HepG2 (cell line): Measurements from ENCODE around the gene CAP2. TPM values are rescaled to one million over a fixed set of nuclear protein-coding genes. Genes with fewer than 3 reads are reported as not detected.

Experiments used
- ATAC-seq: fragments of 200-7000 bp; cut with Tn5 transposase; 3 replicates; pipeline ENCODE4 v1.9.1; 2020; ENCODE audit warnings: mild to moderate bottlenecking, moderate library complexity
- BruUV-seq: library from RNA; stranded (reverse); fragments of 400-500 nt; replicated peaks from 2 replicates; lab custom pipeline; 2021; lab: Mats Ljungman, UMichigan
- CTCF ChIA-PET: fragments of 300-600 bp; formaldehyde crosslinking; extraction: SDS; loops from one replicate; lab custom pipeline; 2021; ENCODE audit warnings: low total read pairs, inconsistent platforms, low intra/inter-chr PET ratio; lab: Yijun Ruan, JAX
- POLR2A ChIA-PET: fragments of 350-600 bp; sonication (Branson Sonifier 250); formaldehyde crosslinking; loops from one replicate; lab custom pipeline; 2020; ENCODE audit warnings: antibody characterized with exemption, inconsistent platforms; lab: Yijun Ruan, JAX
- DNase-seq: peaks from one replicate; pipeline ENCODE4 v3.0.0-alpha.2; 2015; ENCODE audit warnings: low spot score
- FAIRE-seq: peaks from 3 replicates; lab custom pipeline; 2011; peaks lifted over from hg19 to GRCh38; lab: Jason Lieb, UNC
- H2AFZ ChIP-seq: one replicate; pipeline ENCODE4 v1.6.1; 2011; ENCODE audit warnings: low read length, inconsistent platforms
- H3K27ac ChIP-seq: fragments of 300-600 bp; 3 replicates; pipeline ENCODE4 v1.8.0; 2011; ENCODE audit warnings: mixed run types, mild to moderate bottlenecking, mixed read lengths, low read length, inconsistent platforms; ENCODE audit not compliant: insufficient read depth; ENCODE audit errors: extremely low read length
- H3K27me3 ChIP-seq, 2 experiments: fragments of 200-600 bp in 1 of 2; 2 replicates in 1 of 2; 3 replicates in 1 of 2; pipeline versions ENCODE4 v1.6.0 to v1.8.0; 2011; ENCODE audit warnings: low read length in 2 of 2, mild to moderate bottlenecking in 2 of 2, moderate library complexity in 2 of 2, inconsistent platforms in 1 of 2; ENCODE audit not compliant: insufficient read depth in 2 of 2, control insufficient read depth in 1 of 2
- H3K36me3 ChIP-seq, 2 experiments: fragments of 200-600 bp in 1 of 2; replicated peaks in 1 of 2; 2 replicates in 1 of 2; 3 replicates in 1 of 2; pipeline versions ENCODE4 v1.5.1 to v1.8.0; 2011; ENCODE audit warnings: low read length in 2 of 2, inconsistent platforms in 1 of 2; ENCODE audit not compliant: insufficient read depth in 2 of 2, control insufficient read depth in 1 of 2
- H3K4me1 ChIP-seq: 2 replicates; pipeline ENCODE4 v1.5.1; 2012; ENCODE audit warnings: low read length, inconsistent platforms; ENCODE audit not compliant: insufficient read depth
- H3K4me2 ChIP-seq: 2 replicates; pipeline ENCODE4 v1.6.0; 2011; ENCODE audit warnings: low read depth, low read length, inconsistent platforms
- H3K4me3 ChIP-seq, 3 experiments: fragments of 200-600 bp in 1 of 3; sonication (generic), shearing (Covaris generic) in 1 of 3; replicated peaks in 1 of 3; 2 replicates each; pipeline ENCODE4 v1.5.1; 2011 to 2016; ENCODE audit warnings: low read length in 3 of 3, inconsistent platforms in 2 of 3, low read depth in 2 of 3, mild to moderate bottlenecking in 2 of 3, control low read depth in 1 of 3, mixed read lengths in 1 of 3; ENCODE audit not compliant: insufficient read depth in 1 of 3
- H3K79me2 ChIP-seq: one replicate; pipeline ENCODE4 v1.6.1; 2011; ENCODE audit warnings: low read length, inconsistent platforms; ENCODE audit not compliant: insufficient read depth
- H3K9ac ChIP-seq: 2 replicates; pipeline ENCODE4 v1.6.0; 2011; ENCODE audit warnings: mild to moderate bottlenecking, low read depth, low read length, inconsistent platforms; ENCODE audit not compliant: insufficient read depth
- H3K9me3 ChIP-seq: 2 replicates; pipeline ENCODE4 v1.5.1; 2012; ENCODE audit warnings: mild to moderate bottlenecking, low read length
- H4K20me1 ChIP-seq: 2 replicates; pipeline ENCODE4 v1.6.0; 2011; ENCODE audit warnings: inconsistent platforms, mild to moderate bottlenecking, low read length, moderate library complexity; ENCODE audit not compliant: insufficient read depth
- ADNP ChIP-seq: sonication (generic); formaldehyde crosslinking; IDR thresholded peaks from 2 replicates; pipeline ENCODE4 v1.4.0; 2020; ENCODE audit warnings: missing genetic modification reagents
- ETV6 ChIP-seq: sonication (generic); formaldehyde crosslinking; conservative IDR thresholded peaks from 2 replicates; pipeline ENCODE4 v1.4.0; 2020; ENCODE audit warnings: missing genetic modification reagents
- GZF1 ChIP-seq: sonication (generic); formaldehyde crosslinking; IDR thresholded peaks from 2 replicates; pipeline ENCODE4 v1.5.1; 2020; ENCODE audit warnings: mild to moderate bottlenecking, missing genetic modification reagents
- IKZF5 ChIP-seq: IDR thresholded peaks from 2 replicates; pipeline ENCODE4 v1.6.1; 2018; ENCODE audit warnings: missing genetic modification reagents, mild to moderate bottlenecking, missing compliant biosample characterization
- KDM5B ChIP-seq: sonication (generic); formaldehyde crosslinking; IDR thresholded peaks from 2 replicates; pipeline ENCODE4 v1.4.0; 2020; ENCODE audit warnings: missing genetic modification reagents, mild to moderate bottlenecking, borderline replicate concordance
- KLF6 ChIP-seq: IDR thresholded peaks from 2 replicates; pipeline ENCODE4 v1.8.0; 2016; ENCODE audit warnings: missing biosample characterization, missing genetic modification reagents
- NCOA2 ChIP-seq: sonication (generic); formaldehyde crosslinking; IDR thresholded peaks from 2 replicates; pipeline ENCODE4 v1.8.0; 2022; ENCODE audit warnings: inconsistent platforms
- NFYB ChIP-seq: sonication (generic); formaldehyde crosslinking; IDR thresholded peaks from 2 replicates; pipeline ENCODE4 v1.4.0; 2020; ENCODE audit warnings: missing genetic modification reagents
- POLR2AphosphoS5 ChIP-seq: IDR thresholded peaks from 2 replicates; pipeline ENCODE4 v1.6.1; 2012; ENCODE audit warnings: low read depth, low read length
- SALL1 ChIP-seq: sonication (generic); formaldehyde crosslinking; IDR thresholded peaks from 2 replicates; pipeline ENCODE4 v1.8.0; 2022; ENCODE audit warnings: mild to moderate bottlenecking, missing genetic modification reagents
- SP5 ChIP-seq: IDR thresholded peaks from 2 replicates; pipeline ENCODE4 v1.6.1; 2016; ENCODE audit warnings: low read depth, borderline replicate concordance
- ZNF383 ChIP-seq: sonication (generic); formaldehyde crosslinking; IDR thresholded peaks from 2 replicates; pipeline ENCODE4 v1.4.0; 2020; ENCODE audit warnings: missing genetic modification reagents, mild to moderate bottlenecking, borderline replicate concordance
- ZNF605 ChIP-seq: sonication (generic); formaldehyde crosslinking; IDR thresholded peaks from 2 replicates; pipeline ENCODE4 v1.8.0; 2022; ENCODE audit warnings: mild to moderate bottlenecking, missing genetic modification reagents
- ZNF800 ChIP-seq: sonication (generic); formaldehyde crosslinking; IDR thresholded peaks from 2 replicates; pipeline ENCODE4 v1.4.0; 2020; ENCODE audit warnings: missing genetic modification reagents
- ZNF850 ChIP-seq: sonication (generic); formaldehyde crosslinking; conservative IDR thresholded peaks from 2 replicates; pipeline ENCODE4 v1.9.0; 2021; ENCODE audit warnings: mild to moderate bottlenecking, missing genetic modification reagents
- WGBS: methylation state at CpG from one replicate; pipeline ENCODE4 v1.1.6; 2017; ENCODE audit warnings: low lambda C conversion rate; 5-methylcytosine and 5-hydroxymethylcytosine counted together
- in situ Hi-C: cut with HindIII; loops from 2 replicates; pipeline ENCODE4 v1.10.0; 2017; ENCODE audit warnings: low pct_unique_long_range_greater_than_20kb; ENCODE audit not compliant: extremely low pct_ligation_motif_present
- intact Hi-C: fragments of 100-400 bp; cut with micrococcal nuclease; formaldehyde crosslinking; loops from one replicate; pipeline ENCODE4 v1.10.0; 2022; ENCODE audit not compliant: unreplicated experiment
- polyA plus RNA-seq, 8 experiments: library from polyadenylated mRNA; depleted of rRNA in 3 of 8; stranded (reverse) in 7 of 8; unstranded in 1 of 8; fragments of >200 nt; fragmentation: Illumina TruSeq in 4 of 8; extraction: Trizol in 4 of 8; gene quantifications; 2 replicates each; pipeline versions ENCODE4 v1.2.1 to v1.2.3, GENCODE V29; 2011 to 2016; ENCODE audit warnings: low read depth in 4 of 8, missing spikeins in 1 of 8, mixed read lengths in 1 of 8; ENCODE audit not compliant: insufficient read depth in 1 of 8
- total RNA-seq, 5 experiments: library from RNA; depleted of rRNA; stranded (reverse); fragments of >200 nt; fragmentation: Illumina TruSeq; extraction: Trizol; gene quantifications; 2 replicates each; pipeline ENCODE4 v1.2.3, GENCODE V29; 2016; ENCODE audit warnings: low read depth in 1 of 5
- TF ChIP-seq, protein P1 (sequence below): sonication (generic); formaldehyde crosslinking; IDR thresholded peaks from 2 replicates; pipeline ENCODE4 v1.4.0; 2020; ENCODE audit warnings: missing genetic modification reagents, borderline replicate concordance
- TF ChIP-seq, protein P2 (sequence below): sonication (generic); formaldehyde crosslinking; IDR thresholded peaks from 2 replicates; pipeline ENCODE4 v1.5.1; 2020; ENCODE audit warnings: missing genetic modification reagents, mild to moderate bottlenecking, borderline replicate concordance

The CAP2 gene
- total and polyA plus RNA-seq, 2 of the 13 experiments (the other 11 are each of a cell fraction or from before 2014, with no cell fraction given) = 7.9 to 53.1 TPM

DNA sequence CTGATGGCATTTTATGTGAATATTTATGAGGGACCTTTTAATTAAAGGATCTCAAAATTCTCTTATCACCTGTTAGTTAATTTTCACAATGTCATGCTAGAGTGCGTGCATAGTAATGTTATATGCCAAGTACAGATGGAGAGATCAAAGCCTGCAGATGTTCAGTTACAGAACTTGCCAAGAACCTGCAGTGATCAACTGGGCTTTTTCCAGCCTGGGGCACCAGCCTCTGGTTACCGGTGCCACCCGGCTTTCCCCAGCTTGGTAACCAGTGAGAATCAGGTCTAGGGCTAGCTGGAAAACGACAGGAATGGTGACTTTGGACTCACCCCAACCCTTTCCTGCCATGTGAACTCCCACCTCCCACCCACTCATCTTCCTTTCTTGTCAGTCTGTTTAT is 91.8 kb downstream of the CAP2 start:
- Histone ChIP-seq H3K27ac (no peak overlapping the region), H3K9me3 (no peaks in the 10 kb centered on the region), H4K20me1 (no peaks in the 10 kb centered on the region), H3K4me1 (peaks cover 7% of the 10 kb centered on the region; the same call in 1 of the 2 replicates), H3K27me3 (no peaks in the 10 kb centered on the region), H3K36me3 (peaks cover 0 to 3% of the 10 kb centered on the region in 2 experiments; a peak in 3 of 5 replicates), H3K4me2 (no peak overlapping the region), H3K79me2 (no peaks in the 10 kb centered on the region), H3K4me3 (no peak overlapping the region), H3K9ac (no peak overlapping the region), H2AFZ (no peak overlapping the region)
- DNase-seq = no peak
- 76% methylated on average over 4 of the region's 4 CpGs for WGBS
- no TSS peak for BruUV-seq
- no peak for ATAC-seq
- ChIA-PET CTCF (no interaction called here), POLR2A (no interaction called here)
- in situ Hi-C loops (no loop called here), intact Hi-C loops (no loop called here)
- no peak for FAIRE-seq
- TF ChIP-seq POLR2AphosphoS5 = no peak
- TF ChIP-seq NFYB (CRISPR knock-in tag) = no peak
- TF ChIP-seq SP5 = no peak
- no peak for TF ChIP-seq KLF6
- no peak for TF ChIP-seq IKZF5 (CRISPR knock-in tag)
- TF ChIP-seq KDM5B = no peak
- no peak for TF ChIP-seq SALL1 (CRISPR knock-in tag)
- no peak for TF ChIP-seq ZNF605 (CRISPR knock-in tag)
- TF ChIP-seq ZNF383 (CRISPR knock-in tag) = no peak
- TF ChIP-seq ADNP (CRISPR knock-in tag) = no peak
- TF ChIP-seq, protein P1, sequence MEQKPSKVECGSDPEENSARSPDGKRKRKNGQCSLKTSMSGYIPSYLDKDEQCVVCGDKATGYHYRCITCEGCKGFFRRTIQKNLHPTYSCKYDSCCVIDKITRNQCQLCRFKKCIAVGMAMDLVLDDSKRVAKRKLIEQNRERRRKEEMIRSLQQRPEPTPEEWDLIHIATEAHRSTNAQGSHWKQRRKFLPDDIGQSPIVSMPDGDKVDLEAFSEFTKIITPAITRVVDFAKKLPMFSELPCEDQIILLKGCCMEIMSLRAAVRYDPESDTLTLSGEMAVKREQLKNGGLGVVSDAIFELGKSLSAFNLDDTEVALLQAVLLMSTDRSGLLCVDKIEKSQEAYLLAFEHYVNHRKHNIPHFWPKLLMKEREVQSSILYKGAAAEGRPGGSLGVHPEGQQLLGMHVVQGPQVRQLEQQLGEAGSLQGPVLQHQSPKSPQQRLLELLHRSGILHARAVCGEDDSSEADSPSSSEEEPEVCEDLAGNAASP (CRISPR knock-in tag) = no peak
- no peak for TF ChIP-seq ETV6 (CRISPR knock-in tag)
- no peak for TF ChIP-seq NCOA2 (CRISPR knock-in tag)
- TF ChIP-seq, protein P2, sequence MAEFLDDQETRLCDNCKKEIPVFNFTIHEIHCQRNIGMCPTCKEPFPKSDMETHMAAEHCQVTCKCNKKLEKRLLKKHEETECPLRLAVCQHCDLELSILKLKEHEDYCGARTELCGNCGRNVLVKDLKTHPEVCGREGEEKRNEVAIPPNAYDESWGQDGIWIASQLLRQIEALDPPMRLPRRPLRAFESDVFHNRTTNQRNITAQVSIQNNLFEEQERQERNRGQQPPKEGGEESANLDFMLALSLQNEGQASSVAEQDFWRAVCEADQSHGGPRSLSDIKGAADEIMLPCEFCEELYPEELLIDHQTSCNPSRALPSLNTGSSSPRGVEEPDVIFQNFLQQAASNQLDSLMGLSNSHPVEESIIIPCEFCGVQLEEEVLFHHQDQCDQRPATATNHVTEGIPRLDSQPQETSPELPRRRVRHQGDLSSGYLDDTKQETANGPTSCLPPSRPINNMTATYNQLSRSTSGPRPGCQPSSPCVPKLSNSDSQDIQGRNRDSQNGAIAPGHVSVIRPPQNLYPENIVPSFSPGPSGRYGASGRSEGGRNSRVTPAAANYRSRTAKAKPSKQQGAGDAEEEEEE (CRISPR knock-in tag) = no peak
- no peak for TF ChIP-seq ZNF800 (CRISPR knock-in tag)
- TF ChIP-seq GZF1 (CRISPR knock-in tag) = no peak
- TF ChIP-seq ZNF850 (CRISPR knock-in tag) = no peak
